NT2/D1 (cell line): ENCODE data around the gene RALGPS1.

Source experiments
- DNase-seq: peaks from one replicate; pipeline ENCODE4 v3.0.0-alpha.2; 2011; ENCODE audit warnings: low read depth, low spot score
- H3K27me3 ChIP-seq: 2 replicates; pipeline ENCODE4 v1.6.0; 2011; ENCODE audit warnings: mild to moderate bottlenecking; ENCODE audit not compliant: insufficient read length, insufficient read depth
- H3K36me3 ChIP-seq: 2 replicates; pipeline ENCODE4 v1.6.1; 2011; ENCODE audit warnings: mild to moderate bottlenecking, low read length, mixed read lengths; ENCODE audit not compliant: insufficient read depth, insufficient read length
- H3K4me1 ChIP-seq: 2 replicates; pipeline ENCODE4 v1.5.1; 2011; ENCODE audit not compliant: insufficient read depth, insufficient read length
- H3K4me3 ChIP-seq: 2 replicates; pipeline ENCODE4 v1.5.1; 2011; ENCODE audit warnings: low read depth; ENCODE audit not compliant: insufficient read length
- H3K9ac ChIP-seq: 2 replicates; pipeline ENCODE4 v1.6.0; 2011; ENCODE audit warnings: low read depth; ENCODE audit not compliant: insufficient read length
- H3K9me3 ChIP-seq: 2 replicates; pipeline ENCODE4 v1.5.1; 2011; ENCODE audit warnings: mild to moderate bottlenecking, low read length; ENCODE audit not compliant: insufficient read depth
- SUZ12 ChIP-seq: IDR thresholded peaks from 2 replicates; pipeline ENCODE4 v1.6.1; 2011; ENCODE audit not compliant: insufficient read length, insufficient read depth; ENCODE audit errors: extremely low read depth
- YY1 ChIP-seq: IDR thresholded peaks from 2 replicates; pipeline ENCODE4 v1.6.1; 2011; ENCODE audit not compliant: insufficient read length, insufficient read depth
- ZNF274 ChIP-seq: IDR thresholded peaks from 2 replicates; pipeline ENCODE4 v1.6.1; 2011; ENCODE audit warnings: mild to moderate bottlenecking, low read depth, low read length

Gene RALGPS1

GRCh38 chr9:126926364-126926763 is 11.8 kb downstream of the RALGPS1 start:
- no peak for TF ChIP-seq ZNF274
- TF ChIP-seq SUZ12, result no peak
- no peak for TF ChIP-seq YY1
- H3K9me3 ChIP-seq, result no peaks in the 10 kb centered on the region
- no peak overlapping the region for H3K4me3 ChIP-seq
- H3K4me1 ChIP-seq, result no peaks in the 10 kb centered on the region
- peaks cover 2% of the 10 kb centered on the region for H3K27me3 ChIP-seq
- no peaks in the 10 kb centered on the region for H3K36me3 ChIP-seq
- no peak overlapping the region for H3K9ac ChIP-seq
- no peak for DNase-seq

GRCh38 chr9:126927419-126927818 is 12.8 kb downstream of the RALGPS1 start:
- Histone ChIP-seq H3K36me3 (no peaks in the 10 kb centered on the region), H3K9ac (no peak overlapping the region), H3K27me3 (peaks cover 2% of the 10 kb centered on the region), H3K9me3 (no peaks in the 10 kb centered on the region), H3K4me1 (no peaks in the 10 kb centered on the region), H3K4me3 (no peak overlapping the region)
- no peak for TF ChIP-seq ZNF274
- TF ChIP-seq YY1, result no peak
- no peak for TF ChIP-seq SUZ12
- DNase-seq, result no peak

- Histone ChIP-seq H3K9ac (no peak overlapping the region), H3K27me3 (no peaks in the 10 kb centered on the region), H3K36me3 (no peaks in the 10 kb centered on the region), H3K9me3 (no peaks in the 10 kb centered on the region), H3K4me3 (no peak overlapping the region), H3K4me1 (peaks cover 9% of the 10 kb centered on the region)
- TF ChIP-seq SUZ12, result no peak
- TF ChIP-seq ZNF274, result no peak
- TF ChIP-seq YY1, result no peak
- DNase-seq, result no peak
Measured at GRCh38 chr9:126932871-126933321, 18.3 kb downstream of the RALGPS1 start.

- no peak for DNase-seq
- H3K36me3 ChIP-seq, result no peaks in the 10 kb centered on the region
- no peaks in the 10 kb centered on the region for H3K9me3 ChIP-seq
- H3K9ac ChIP-seq, result no peak overlapping the region
- TF ChIP-seq ZNF274 (no peak), SUZ12 (no peak), YY1 (no peak)
- H3K27me3 ChIP-seq, result no peaks in the 10 kb centered on the region
- no peak overlapping the region for H3K4me3 ChIP-seq
- peaks cover 9% of the 10 kb centered on the region for H3K4me1 ChIP-seq
Measured at GRCh38 chr9:126933334-126933980, 18.9 kb downstream of the RALGPS1 start.

GRCh38 chr9:126934441-126934840 is 19.9 kb downstream of the RALGPS1 start:
- H3K9ac ChIP-seq, result no peak overlapping the region
- H3K36me3 ChIP-seq, result no peaks in the 10 kb centered on the region
- H3K4me3 ChIP-seq, result no peak overlapping the region
- H3K27me3 ChIP-seq, result no peaks in the 10 kb centered on the region
- no peak for TF ChIP-seq YY1
- no peak for TF ChIP-seq ZNF274
- no peak for TF ChIP-seq SUZ12
- peaks cover 9% of the 10 kb centered on the region for H3K4me1 ChIP-seq
- H3K9me3 ChIP-seq, result no peaks in the 10 kb centered on the region
- DNase-seq, result no peak

GRCh38 chr9:126935630-126936029 is 21.0 kb downstream of the RALGPS1 start:
- no peak for DNase-seq
- no peak overlapping the region for H3K9ac ChIP-seq
- H3K4me1 ChIP-seq, result peaks cover 9% of the 10 kb centered on the region
- H3K9me3 ChIP-seq, result no peaks in the 10 kb centered on the region
- no peak overlapping the region for H3K4me3 ChIP-seq
- no peaks in the 10 kb centered on the region for H3K27me3 ChIP-seq
- no peaks in the 10 kb centered on the region for H3K36me3 ChIP-seq
- TF ChIP-seq YY1 (no peak), ZNF274 (no peak), SUZ12 (no peak)

- Histone ChIP-seq H3K9ac (no peak overlapping the region), H3K4me3 (no peak overlapping the region), H3K4me1 (peaks cover 9% of the 10 kb centered on the region), H3K27me3 (no peaks in the 10 kb centered on the region), H3K36me3 (no peaks in the 10 kb centered on the region), H3K9me3 (no peaks in the 10 kb centered on the region)
- no peak for DNase-seq
- TF ChIP-seq YY1 (no peak), ZNF274 (no peak), SUZ12 (no peak)
Measured at GRCh38 chr9:126937444-126937843, 22.9 kb downstream of the RALGPS1 start.
